Cardiac fibroblast (primary cell): ENCODE results near the gene FADS3.
A peak's percentile ranks its signal among the peaks of the same experiment; 100 is the strongest.

Source experiments
- DNase-seq, 2 donors: peaks; one replicate each; pipeline versions ENCODE4 v3.0.0 to v3.0.0-alpha.2; 2010; ENCODE audit warnings: low read depth in 2 of 2
- H3K4me3 ChIP-seq, 2 donors: replicated peaks in 1 of 2; 1 replicate in 1 of 2; 2 replicates in 1 of 2; pipeline ENCODE4 v1.5.1; 2011; ENCODE audit warnings: low read depth in 2 of 2, low read length in 2 of 2, mild to moderate bottlenecking in 2 of 2, moderate library complexity in 1 of 2
- CTCF ChIP-seq: IDR thresholded peaks from one replicate; pipeline ENCODE4 v1.5.1; 2011; ENCODE audit warnings: low read depth, mild to moderate bottlenecking, low read length, inconsistent platforms

FADS3 gene

GRCh38 chr11:61893981-61894380, 2.6 kb upstream of the FADS3 start:
- peak; percentile 94 to 97 for DNase-seq
- no peak for TF ChIP-seq CTCF
- H3K4me3 ChIP-seq, result no peak overlapping the region

- no peak overlapping the region for H3K4me3 ChIP-seq
- no peak for DNase-seq
- no peak for TF ChIP-seq CTCF
Measured at GRCh38 chr11:61892085-61892370, 683 bp upstream of the FADS3 start.

GRCh38 chr11:61890529-61891330, 615 bp downstream of the FADS3 start:
- peak; percentile 64 to 86 for DNase-seq
- H3K4me3 ChIP-seq, result peak overlapping the region; percentile 89 to 92
- no peak for TF ChIP-seq CTCF

GRCh38 chr11:61889831-61890230, 1.5 kb downstream of the FADS3 start:
- peak overlapping the region; percentile 89 to 92 for H3K4me3 ChIP-seq
- DNase-seq, result no peak
- TF ChIP-seq CTCF, result no peak

- peak overlapping the region in 1 of 2 donors; percentile 21 for H3K4me3 ChIP-seq
- DNase-seq, result no peak
- TF ChIP-seq CTCF, result no peak
Measured at GRCh38 chr11:61888590-61888989, 2.8 kb downstream of the FADS3 start.

- peak; percentile 95 to 97 for DNase-seq
- TF ChIP-seq CTCF, result no peak
- H3K4me3 ChIP-seq, result peak overlapping the region in 1 of 2 donors; percentile 21
Measured at GRCh38 chr11:61887839-61888494, 3.4 kb downstream of the FADS3 start.
